HepG2 (cell line): Measurements from ENCODE around the gene AGBL3. TPM values are rescaled to one million over a fixed set of nuclear protein-coding genes. Genes with fewer than 3 reads are reported as not detected.

Source experiments
- BATF2 ChIP-seq: sonication (generic); formaldehyde crosslinking; IDR thresholded peaks from 2 replicates; pipeline ENCODE4 v1.8.0; 2022; ENCODE audit warnings: mild to moderate bottlenecking, missing genetic modification reagents, moderate library complexity
- CREB1 ChIP-seq, 2 experiments: fragments of 450-650 bp in 1 of 2; IDR thresholded peaks; 2 replicates each; pipeline ENCODE4 v1.6.1; 2016 to 2017; ENCODE audit warnings: control low read depth in 1 of 2, mild to moderate bottlenecking in 1 of 2, missing compliant biosample characterization in 1 of 2, missing genetic modification characterization in 1 of 2
- CREM ChIP-seq, 2 experiments: sonication (generic) in 1 of 2; formaldehyde crosslinking in 1 of 2; IDR thresholded peaks; 2 replicates each; pipeline versions ENCODE4 v1.4.0 to v1.6.1; 2016 to 2020; ENCODE audit warnings: antibody characterized with exemption in 1 of 2, mild to moderate bottlenecking in 1 of 2, missing genetic modification reagents in 1 of 2
- DRAP1 ChIP-seq: IDR thresholded peaks from 2 replicates; pipeline ENCODE4 v1.6.1; 2016; ENCODE audit warnings: missing genetic modification reagents, missing compliant biosample characterization
- FOXC1 ChIP-seq: sonication (generic); formaldehyde crosslinking; IDR thresholded peaks from 2 replicates; pipeline ENCODE4 v1.8.0; 2022; ENCODE audit warnings: mild to moderate bottlenecking, missing genetic modification reagents, borderline replicate concordance
- LCORL ChIP-seq, 2 experiments: fragments of 450-650 bp in 1 of 2; sonication (generic) in 1 of 2; formaldehyde crosslinking in 1 of 2; IDR thresholded peaks; 2 replicates each; pipeline versions ENCODE4 v1.5.0 to v1.6.1; 2017 to 2020; ENCODE audit warnings: antibody characterized with exemption in 1 of 2, missing genetic modification reagents in 1 of 2
- MAF1 ChIP-seq: sonication (generic); formaldehyde crosslinking; IDR thresholded peaks from 2 replicates; pipeline ENCODE4 v1.5.0; 2020; ENCODE audit warnings: missing genetic modification reagents, borderline replicate concordance
- RARA ChIP-seq: IDR thresholded peaks from 2 replicates; pipeline ENCODE4 v1.6.1; 2016; ENCODE audit warnings: missing genetic modification reagents, missing compliant biosample characterization
- TFDP1 ChIP-seq: IDR thresholded peaks from 2 replicates; pipeline ENCODE4 v1.6.1; 2016; ENCODE audit warnings: missing compliant biosample characterization, missing genetic modification reagents, borderline replicate concordance
- YEATS2 ChIP-seq: sonication (generic); formaldehyde crosslinking; IDR thresholded peaks from 2 replicates; pipeline ENCODE4 v1.4.0; 2020; ENCODE audit warnings: missing genetic modification reagents, borderline replicate concordance
- ZBTB10 ChIP-seq: sonication (generic); formaldehyde crosslinking; IDR thresholded peaks from 2 replicates; pipeline ENCODE4 v1.4.0; 2020; ENCODE audit warnings: missing genetic modification reagents, borderline replicate concordance
- ZBTB25 ChIP-seq: IDR thresholded peaks from 2 replicates; pipeline ENCODE4 v1.6.1; 2018; ENCODE audit warnings: missing genetic modification reagents
- ZBTB39 ChIP-seq: sonication (generic); formaldehyde crosslinking; IDR thresholded peaks from 2 replicates; pipeline ENCODE4 v1.5.0; 2020; ENCODE audit warnings: missing genetic modification reagents
- ZFP82 ChIP-seq: sonication (generic); formaldehyde crosslinking; IDR thresholded peaks from 2 replicates; pipeline ENCODE4 v1.5.1; 2020; ENCODE audit warnings: mild to moderate bottlenecking, missing genetic modification reagents, borderline replicate concordance
- ZNF20 ChIP-seq: sonication (generic); formaldehyde crosslinking; IDR thresholded peaks from 2 replicates; pipeline ENCODE4 v1.4.0; 2020; ENCODE audit warnings: mild to moderate bottlenecking, moderate library complexity, missing genetic modification reagents
- ZUFSP ChIP-seq: sonication (generic); formaldehyde crosslinking; IDR thresholded peaks from 2 replicates; pipeline ENCODE4 v1.9.0; 2021; ENCODE audit warnings: missing genetic modification reagents, mild to moderate bottlenecking, borderline replicate concordance
- polyA plus RNA-seq, 8 experiments: library from polyadenylated mRNA; depleted of rRNA in 3 of 8; stranded (reverse) in 7 of 8; unstranded in 1 of 8; fragments of >200 nt; fragmentation: Illumina TruSeq in 4 of 8; extraction: Trizol in 4 of 8; gene quantifications; 2 replicates each; pipeline versions ENCODE4 v1.2.1 to v1.2.3, GENCODE V29; 2011 to 2016; ENCODE audit warnings: low read depth in 4 of 8, missing spikeins in 1 of 8, mixed read lengths in 1 of 8; ENCODE audit not compliant: insufficient read depth in 1 of 8
- total RNA-seq, 5 experiments: library from RNA; depleted of rRNA; stranded (reverse); fragments of >200 nt; fragmentation: Illumina TruSeq; extraction: Trizol; gene quantifications; 2 replicates each; pipeline ENCODE4 v1.2.3, GENCODE V29; 2016; ENCODE audit warnings: low read depth in 1 of 5

Gene AGBL3
- total and polyA plus RNA-seq, 2 of the 13 experiments (the other 11 are each of a cell fraction or from before 2014, with no cell fraction given) = 2.2 to 7.2 TPM

- TF ChIP-seq ZBTB39 (CRISPR knock-in tag) = no peak
- 0 out of 2 replicates have a peak, but pooled peaks have one; percentile 19 for TF ChIP-seq FOXC1 (CRISPR knock-in tag)
- TF ChIP-seq ZBTB10 (CRISPR knock-in tag) = no peak
- peak; percentile 77 for TF ChIP-seq RARA (CRISPR knock-in tag)
- 0 out of 2 replicates have a peak, but pooled peaks have one; percentile 31 for TF ChIP-seq ZFP82
- TF ChIP-seq TFDP1 (CRISPR knock-in tag) = 0 out of 2 replicates have a peak, but pooled peaks have one; percentile 13
- TF ChIP-seq DRAP1 (CRISPR knock-in tag) = peak; percentile 50; the same call in 1 of the 2 replicates
- TF ChIP-seq MAF1 (CRISPR knock-in tag) = no peak
- peak; percentile 73; the same call in 1 of the 2 replicates for TF ChIP-seq CREB1 (IDR thresholded peaks at IDR 0.05)
- TF ChIP-seq CREB1 (CRISPR knock-in tag; IDR thresholded peaks at IDR 0.05) = peak; percentile 82
- TF ChIP-seq CREM (IDR thresholded peaks at IDR 0.05) = peak; percentile 70
- no peak for TF ChIP-seq CREM (CRISPR knock-in tag; IDR thresholded peaks at IDR 0.05)
- TF ChIP-seq ZBTB25 = peak; percentile 32
- no peak for TF ChIP-seq ZUFSP (CRISPR knock-in tag)
- peak; percentile 2; the same call in 1 of the 2 replicates for TF ChIP-seq YEATS2 (CRISPR knock-in tag)
- no peak for TF ChIP-seq BATF2
- no peak for TF ChIP-seq ZNF20 (CRISPR knock-in tag)
- no peak for TF ChIP-seq LCORL (IDR thresholded peaks at IDR 0.05)
- TF ChIP-seq LCORL (CRISPR knock-in tag; IDR thresholded peaks at IDR 0.05) = peak; percentile 54; the same call in 1 of the 2 replicates
Observed at GRCh38 chr7:135147899-135148721, 161.8 kb downstream of the AGBL3 start, which contains the start of gene TMEM140 (continued).
